Measurements from ENCODE around the gene PSAPL1.

PSAPL1 gene

DNA sequence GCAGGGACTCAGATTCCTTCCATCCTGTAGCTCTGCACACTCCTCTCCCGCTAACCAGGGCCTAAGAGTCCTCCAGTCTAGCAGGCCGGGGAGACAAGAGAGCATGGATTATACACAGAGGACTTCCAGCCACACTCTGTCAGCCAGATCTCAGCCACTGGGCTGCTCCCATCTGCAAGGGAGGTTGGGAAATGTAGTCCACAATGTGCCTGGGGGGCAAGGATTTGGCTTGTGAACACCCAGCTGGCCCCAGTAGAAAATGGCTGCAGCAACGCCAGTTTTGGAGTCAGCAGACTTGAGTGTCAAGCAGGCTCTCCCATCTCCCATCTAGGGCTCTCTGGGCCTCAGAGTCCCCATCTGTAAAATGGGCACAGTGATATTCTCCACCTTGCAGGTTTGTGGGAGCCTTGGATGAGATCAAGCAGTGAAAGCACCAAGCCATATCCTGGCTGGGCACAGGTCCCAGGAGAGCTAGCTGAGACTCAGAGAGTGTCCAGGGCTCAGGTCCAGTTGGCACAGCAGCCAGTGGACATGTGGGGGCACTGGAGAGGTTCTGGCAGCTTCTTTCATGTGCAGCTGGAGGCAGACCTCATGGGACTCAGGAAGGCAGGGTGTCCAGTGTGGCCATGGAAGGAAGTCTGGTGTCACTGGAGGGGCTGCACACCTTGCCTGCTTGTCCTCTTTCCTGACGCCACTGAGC is 14.6 kb downstream of the PSAPL1 start:
- DNase-seq (ENCODE audit: low read depth in 2 of 2), result no peak

DNA sequence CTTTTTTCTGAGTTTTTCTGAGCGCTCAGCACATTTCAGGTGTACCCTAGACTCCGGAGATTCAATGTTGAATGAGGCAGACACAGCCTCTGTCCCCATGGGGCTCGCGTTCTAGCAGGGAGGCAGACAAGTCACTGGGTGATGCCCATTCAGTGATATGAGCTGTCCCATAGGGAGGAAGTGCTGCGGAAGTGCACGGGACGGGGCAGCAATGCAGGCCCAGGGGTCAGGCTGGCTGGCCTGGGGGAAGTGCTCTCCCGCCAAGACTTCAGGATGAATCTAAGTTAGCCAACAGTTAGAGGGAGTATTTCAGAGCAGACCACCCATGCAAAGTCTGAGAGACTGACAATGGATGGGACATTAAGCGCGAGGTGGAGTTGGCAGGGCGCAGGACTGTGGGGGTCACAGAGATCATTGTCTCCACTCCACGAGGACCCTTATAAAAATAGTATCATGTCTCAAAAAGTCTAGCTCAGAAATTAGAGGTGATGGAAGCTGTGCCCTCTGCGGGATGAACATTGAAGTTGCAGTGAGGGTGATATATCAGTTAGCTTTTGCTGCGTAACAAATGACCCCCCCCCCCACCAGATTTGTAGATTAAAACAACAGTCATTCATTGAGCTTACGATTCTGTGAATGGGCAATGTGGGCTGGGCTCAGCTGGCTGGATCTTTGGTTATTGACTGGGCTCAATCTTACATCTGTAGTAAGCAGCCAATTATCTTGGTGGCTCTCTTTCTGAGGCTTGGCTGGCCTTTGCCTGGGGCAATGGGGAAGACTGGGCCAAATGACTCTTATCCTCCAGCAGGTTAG is 16.4 kb downstream of the PSAPL1 start:
- DNase-seq (ENCODE audit: low read depth in 2 of 2), result no peak

- no peak for DNase-seq (ENCODE audit: low read depth in 2 of 2)
Observed at GRCh38 chr4:7417639-7418038, 17.1 kb downstream of the PSAPL1 start.

GRCh38 chr4:7416745-7417432 is 17.8 kb downstream of the PSAPL1 start:
- no peak for DNase-seq (ENCODE audit: low read depth in 2 of 2)

GRCh38 chr4:7415927-7416686 is 18.6 kb downstream of the PSAPL1 start:
- DNase-seq (ENCODE audit: low read depth in 2 of 2), result no peak

DNA sequence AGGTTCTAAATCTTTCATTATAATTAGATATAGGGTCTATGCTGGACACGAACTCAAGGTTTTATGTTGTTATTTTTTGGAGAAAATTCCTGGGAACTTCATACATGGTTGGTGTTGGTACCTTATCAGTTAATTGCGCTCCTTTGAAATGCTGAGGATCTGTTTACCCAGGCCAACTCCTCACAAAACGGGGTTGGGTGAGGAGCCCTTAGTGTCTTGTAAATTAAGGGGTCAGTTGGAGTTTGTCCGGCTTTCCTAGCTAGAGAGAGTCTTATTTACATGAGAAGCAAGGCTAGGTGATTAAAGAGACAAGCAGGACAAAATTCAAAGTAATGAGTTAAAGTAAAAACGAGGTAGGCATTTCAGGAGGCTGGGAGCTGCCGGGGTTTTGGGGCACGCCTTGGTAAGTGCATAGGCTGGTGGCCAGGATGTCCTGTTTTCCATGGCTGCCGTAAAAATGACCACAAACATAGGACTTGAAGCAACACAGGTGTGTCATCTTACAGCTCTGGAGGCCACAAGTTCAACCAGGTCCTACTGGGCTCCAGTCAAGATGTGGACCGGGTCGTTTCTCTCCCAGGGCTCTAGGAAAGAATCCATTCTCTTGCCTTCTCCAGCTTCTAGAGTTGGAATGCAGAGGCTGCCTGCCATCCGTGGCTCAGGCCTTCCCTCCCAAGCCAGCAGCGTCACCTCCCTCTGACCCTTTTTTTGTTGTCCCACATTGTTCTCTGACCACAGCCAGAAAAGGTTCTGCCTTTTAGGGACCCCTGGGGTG is 19.8 kb downstream of the PSAPL1 start:
- no peak for DNase-seq (ENCODE audit: low read depth in 2 of 2)

- no peak for DNase-seq (ENCODE audit: low read depth in 2 of 2)
Observed at GRCh38 chr4:7414046-7414445, 20.7 kb downstream of the PSAPL1 start.

DNA sequence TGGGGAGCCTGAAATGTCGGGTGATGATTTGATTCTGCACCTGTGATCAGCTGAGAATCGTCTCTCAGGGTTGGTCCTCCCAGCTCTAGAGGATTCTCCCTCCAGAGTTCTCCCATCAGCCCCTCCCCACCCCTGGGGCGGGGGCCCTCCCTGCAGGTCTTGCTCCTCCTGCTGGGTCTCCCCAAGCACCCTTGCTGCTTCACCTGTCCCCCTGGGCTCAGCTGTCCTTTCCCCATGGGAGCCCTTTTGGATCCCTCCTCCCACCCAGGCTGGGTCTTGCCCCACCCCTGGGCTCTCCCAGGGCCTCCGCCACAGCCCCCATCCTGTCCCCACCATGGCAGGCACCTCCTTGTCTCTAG is 22.2 kb downstream of the PSAPL1 start:
- DNase-seq (ENCODE audit: low read depth in 2 of 2), result no peak

- no peak for DNase-seq (ENCODE audit: low read depth in 2 of 2)
Observed at GRCh38 chr4:7411896-7412553, 22.7 kb downstream of the PSAPL1 start.

DNA sequence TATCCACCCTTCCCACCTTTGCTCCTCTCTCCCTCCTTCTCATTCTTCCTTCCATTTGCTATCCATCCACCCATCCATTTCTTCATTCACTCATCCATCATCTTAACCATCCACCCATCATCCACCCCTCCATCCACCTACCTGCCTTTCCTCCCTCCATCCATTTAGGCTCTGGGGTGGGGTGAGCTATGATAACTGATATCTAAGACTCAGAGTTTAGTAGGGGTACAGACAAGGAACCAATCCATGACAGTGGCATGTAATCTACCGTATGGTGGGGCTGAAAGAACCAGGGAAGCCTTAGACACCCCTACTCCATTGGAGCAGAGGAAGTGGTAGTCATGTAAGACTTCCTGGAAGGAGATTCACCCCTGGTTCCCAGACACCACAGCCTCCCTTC is 23.2 kb downstream of the PSAPL1 start:
- no peak for DNase-seq (ENCODE audit: low read depth in 2 of 2)

DNA sequence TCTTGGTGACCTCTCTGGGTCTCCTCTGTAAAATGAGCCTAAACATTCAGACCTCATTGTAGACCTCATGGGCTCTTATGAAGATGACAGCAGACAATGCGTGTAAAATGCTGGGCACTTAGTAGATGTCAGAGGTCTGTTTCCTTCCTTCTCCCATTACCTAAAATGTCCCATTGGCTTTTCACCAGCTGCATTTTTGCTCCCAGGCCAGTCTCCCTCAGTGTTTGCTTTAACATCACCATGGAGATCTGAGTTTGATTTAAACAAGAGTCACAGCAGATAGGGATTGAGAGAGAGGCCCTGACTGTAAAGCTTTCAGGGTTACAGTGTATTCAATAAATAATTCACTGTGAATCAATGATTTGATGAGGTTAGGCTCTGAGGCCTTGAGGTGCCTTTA is 24.3 kb downstream of the PSAPL1 start:
- DNase-seq (ENCODE audit: low read depth in 2 of 2), result no peak

GRCh38 chr4:7408166-7408565 is 26.6 kb downstream of the PSAPL1 start:
- DNase-seq (ENCODE audit: low read depth in 2 of 2), result no peak

DNA sequence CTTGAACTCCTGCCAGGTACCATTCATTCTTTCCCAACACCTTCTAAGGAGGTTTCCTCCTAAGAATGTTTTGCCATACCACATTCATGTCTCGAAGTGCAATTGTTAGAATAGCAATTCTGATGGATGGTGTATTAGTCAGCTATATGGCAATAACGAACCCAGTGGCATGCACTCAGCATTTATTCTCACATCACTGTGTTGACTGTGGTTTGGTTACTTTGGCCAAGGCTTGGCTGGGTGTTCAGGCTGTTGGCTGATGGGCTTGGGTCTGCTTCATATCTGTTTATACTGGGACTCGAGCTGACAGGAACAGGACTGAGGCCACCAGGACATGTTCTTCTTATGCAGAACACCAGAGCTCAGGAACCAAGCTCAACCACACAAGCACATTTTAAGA is 31.7 kb downstream of the PSAPL1 start:
- DNase-seq (ENCODE audit: low read depth in 2 of 2), result no peak

DNA sequence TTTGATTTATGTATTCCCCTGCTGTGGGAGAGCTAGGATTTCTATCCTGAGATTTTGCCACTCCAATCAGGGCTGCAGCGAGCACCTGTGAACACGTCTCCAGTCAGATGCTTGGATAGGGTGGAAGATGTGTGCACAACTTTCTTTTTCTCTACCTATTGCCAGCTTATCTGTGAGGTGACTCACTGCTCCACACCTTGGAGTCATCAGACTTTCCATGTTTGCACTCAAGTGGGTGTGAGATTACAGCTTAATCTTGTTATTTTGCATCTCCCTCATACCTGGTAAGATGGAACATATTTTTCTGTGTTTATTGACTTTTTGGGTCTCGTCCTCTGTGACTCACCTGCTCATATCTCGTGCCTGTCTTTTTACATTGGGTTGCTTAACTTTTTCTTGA is 32.2 kb downstream of the PSAPL1 start:
- no peak for DNase-seq (ENCODE audit: low read depth in 2 of 2)

DNA sequence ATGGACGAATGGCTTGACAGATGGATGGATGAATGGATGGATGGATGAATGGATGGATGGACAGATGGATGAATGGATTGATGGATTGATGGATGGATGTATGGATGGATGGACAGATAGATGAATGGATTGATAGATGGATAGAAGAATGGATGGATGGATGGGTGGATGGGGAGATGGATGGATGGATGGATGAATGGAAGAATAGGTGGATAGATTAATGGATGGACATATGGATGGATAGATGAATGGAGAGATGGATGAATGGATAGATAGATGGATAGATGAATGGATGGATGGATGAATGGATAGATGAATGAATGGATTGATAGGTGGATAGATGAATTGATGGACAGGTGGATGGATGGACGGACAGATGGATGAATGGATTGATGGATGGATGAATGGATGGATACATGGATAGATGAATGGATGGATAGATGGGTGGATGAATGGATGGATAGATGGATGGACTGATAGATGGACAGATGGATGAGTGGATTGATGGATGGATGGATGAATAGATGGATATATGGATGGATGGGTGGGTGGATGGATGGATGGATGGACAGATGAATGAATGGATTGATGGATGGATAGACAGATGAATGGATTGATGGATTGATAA is 33.9 kb downstream of the PSAPL1 start:
- no peak for DNase-seq (ENCODE audit: low read depth in 2 of 2)

- DNase-seq (ENCODE audit: low read depth in 2 of 2), result no peak
Observed at GRCh38 chr4:7399440-7400234, 35.1 kb downstream of the PSAPL1 start.

GRCh38 chr4:7398788-7399439 is 35.8 kb downstream of the PSAPL1 start:
- DNase-seq (ENCODE audit: low read depth in 2 of 2), result no peak

DNA sequence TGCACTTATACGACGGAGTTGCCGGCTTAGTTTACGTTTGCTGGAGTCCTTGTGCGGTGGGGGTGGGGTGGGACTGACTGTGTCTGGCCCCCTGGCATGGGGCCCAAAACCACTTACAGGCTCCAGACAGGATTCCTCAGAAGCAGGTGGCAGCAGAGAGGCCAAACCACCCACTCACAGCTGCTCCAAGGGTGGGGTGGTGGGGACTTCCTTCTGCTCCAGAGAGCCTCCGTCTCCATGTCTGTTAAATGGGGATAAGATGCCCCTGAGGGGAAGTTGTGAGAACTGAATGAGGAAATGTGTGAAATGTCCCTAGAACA is 36.7 kb downstream of the PSAPL1 start:
- DNase-seq (ENCODE audit: low read depth in 2 of 2), result no peak
